Adrenal gland (tissue), 12 donors: Measurements from ENCODE around the gene SFN. TPM values are rescaled to one million over a fixed set of nuclear protein-coding genes. Genes with fewer than 3 reads are reported as not detected.

Source experiments
- DNase-seq, 7 donors: peaks; one replicate each; pipeline ENCODE4 v3.0.0-alpha.2; 2019 to 2020
- H3K27ac ChIP-seq, 5 donors: fragments of 200-600 bp; sonication (generic) in 4 of 5; 1 replicate in 3 of 5; 2 replicates in 2 of 5; pipeline versions ENCODE4 v1.5.1 to v1.8.0; 2016 to 2020; ENCODE audit warnings: mild to moderate bottlenecking in 1 of 5
- H3K27me3 ChIP-seq: fragments of 200-600 bp; 2 replicates; pipeline ENCODE4 v1.8.0; 2021
- H3K36me3 ChIP-seq, 2 donors: fragments of 200-600 bp; replicated peaks in 1 of 2; 1 replicate in 1 of 2; 2 replicates in 1 of 2; pipeline versions ENCODE4 v1.5.1 to v1.8.0; 2018 to 2022
- H3K4me1 ChIP-seq, 2 donors: fragments of 200-600 bp; replicated peaks in 1 of 2; 1 replicate in 1 of 2; 2 replicates in 1 of 2; pipeline versions ENCODE4 v1.5.1 to v1.8.0; 2018 to 2021
- H3K4me3 ChIP-seq, 4 donors: fragments of 200-600 bp; sonication (generic) in 3 of 4; one replicate each; pipeline ENCODE4 v1.5.1; 2016 to 2018
- H3K9me3 ChIP-seq, 3 donors: fragments of 200-600 bp; sonication (generic) in 1 of 3; replicated peaks in 1 of 3; 1 replicate in 2 of 3; 2 replicates in 1 of 3; pipeline versions ENCODE4 v1.5.1 to v1.8.0; 2016 to 2021
- POLR2A ChIP-seq, 2 donors: fragments of 450-650 bp; IDR thresholded peaks; one replicate each; pipeline ENCODE4 v1.6.1; 2017; ENCODE audit warnings: antibody characterized with exemption in 2 of 2, mild to moderate bottlenecking in 2 of 2, moderate library complexity in 1 of 2
- WGBS, 4 donors: extraction: QIAGEN DNeasy Blood & Tissue Kit in 2 of 4; methylation state at CpG; one replicate each; pipeline versions ENCODE4 v1.1.5 to v1.1.7; 2013 to 2017; 5-methylcytosine and 5-hydroxymethylcytosine counted together
- intact Hi-C, 2 donors: fragments of 100-400 bp; cut with DNase I; formaldehyde crosslinking; loops; one replicate each; pipeline versions ENCODE4 v1.14.1 to v1.15.0; 2022 to 2023
- polyA plus RNA-seq, 3 donors: library from polyadenylated mRNA; stranded (reverse); fragments of 200-250 nt in 2 of 3; fragments of 350-450 nt in 1 of 3; fragmentation: Illumina TruSeq in 1 of 3; extraction: RNeasy Lipid Tissue Mini Kit (QIAGEN cat#74804) in 1 of 3; gene quantifications; one replicate each; pipeline ENCODE4 v1.2.3, GENCODE V29; 2013 to 2014
- total RNA-seq, 9 donors: library from RNA; depleted of rRNA in 4 of 9; stranded (reverse); fragments of >200 nt in 4 of 9; fragments of 120-200 nt in 1 of 9; fragmentation: NEBNext Ultra II Directional in 1 of 9; extraction: Animal tissue kit (Norgen Biotek cat#: 25700) in 1 of 9; gene quantifications; one replicate each; pipeline versions ENCODE4 v1.1.0 to v1.2.4, GENCODE V29; 2013 to 2023
- TF ChIP-seq, protein P1 (sequence below), 6 experiments: fragments of 450-650 bp in 4 of 6; fragments of 200-600 bp in 2 of 6; sonication (generic) in 1 of 6; IDR thresholded peaks; 1 replicate in 5 of 6; 2 replicates in 1 of 6; pipeline versions ENCODE4 v1.5.1 to v1.8.0; 2016 to 2021; ENCODE audit warnings: antibody characterized with exemption in 6 of 6, mild to moderate bottlenecking in 2 of 6, moderate library complexity in 1 of 6
- donor health status: healthy with polysubstance abuse.
- donor health status: Bipolar disorder and iron deficiency.
- donor health status: DM: yes; HTN: yes; CAD: no.
- donor health status: DM: no; HTN: no; CAD: no.
- donor health status: DM: no; HTN: no; CAD: no.
- donor health status: DM: yes; HTN: yes; CAD: no.

The SFN gene
- total and polyA plus RNA-seq, 12 donors, result 0.06 to 1.1 (median 0.40) TPM; not detected in 4

GRCh38 chr1:26856181-26856580, 6.8 kb upstream of the SFN start:
- TF ChIP-seq, protein P1, sequence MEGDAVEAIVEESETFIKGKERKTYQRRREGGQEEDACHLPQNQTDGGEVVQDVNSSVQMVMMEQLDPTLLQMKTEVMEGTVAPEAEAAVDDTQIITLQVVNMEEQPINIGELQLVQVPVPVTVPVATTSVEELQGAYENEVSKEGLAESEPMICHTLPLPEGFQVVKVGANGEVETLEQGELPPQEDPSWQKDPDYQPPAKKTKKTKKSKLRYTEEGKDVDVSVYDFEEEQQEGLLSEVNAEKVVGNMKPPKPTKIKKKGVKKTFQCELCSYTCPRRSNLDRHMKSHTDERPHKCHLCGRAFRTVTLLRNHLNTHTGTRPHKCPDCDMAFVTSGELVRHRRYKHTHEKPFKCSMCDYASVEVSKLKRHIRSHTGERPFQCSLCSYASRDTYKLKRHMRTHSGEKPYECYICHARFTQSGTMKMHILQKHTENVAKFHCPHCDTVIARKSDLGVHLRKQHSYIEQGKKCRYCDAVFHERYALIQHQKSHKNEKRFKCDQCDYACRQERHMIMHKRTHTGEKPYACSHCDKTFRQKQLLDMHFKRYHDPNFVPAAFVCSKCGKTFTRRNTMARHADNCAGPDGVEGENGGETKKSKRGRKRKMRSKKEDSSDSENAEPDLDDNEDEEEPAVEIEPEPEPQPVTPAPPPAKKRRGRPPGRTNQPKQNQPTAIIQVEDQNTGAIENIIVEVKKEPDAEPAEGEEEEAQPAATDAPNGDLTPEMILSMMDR (IDR thresholded peaks at IDR 0.05), result no peak
- no peak for TF ChIP-seq POLR2A (IDR thresholded peaks at IDR 0.05)
- 90 to 96% (median 93%) methylated on average over 11 of the region's 11 CpGs for WGBS, 4 donors
- no peak for DNase-seq

GRCh38 chr1:26856604-26857469, 6.1 kb upstream of the SFN start:
- DNase-seq, result no peak
- TF ChIP-seq POLR2A (IDR thresholded peaks at IDR 0.05), result no peak
- TF ChIP-seq, protein P1 (IDR thresholded peaks at IDR 0.05), result no peak
- Histone ChIP-seq H3K27ac (no peak overlapping the region), H3K4me1 (no peaks in the 10 kb centered on the region), H3K9me3 (no peaks in the 10 kb centered on the region), H3K4me3 (no peak overlapping the region), H3K27me3 (no peaks in the 10 kb centered on the region), H3K36me3 (peaks cover 0 to 37% of the 10 kb centered on the region in 2 donors)
- intact Hi-C loops, result loop anchor here in 1 of 2 donors (2.0 kb wide), 1 partner anchor 20 kb away; no protein-coding TSS in a partner anchor
- 88 to 92% (median 90%) methylated on average over 20 to 21 of the region's 21 CpGs for WGBS, 4 donors

More at GRCh38 chr1:26856181-26856580, 6.8 kb upstream of the SFN start:
- H3K4me3 ChIP-seq, result no peak overlapping the region
- H3K9me3 ChIP-seq, result no peaks in the 10 kb centered on the region
- H3K27me3 ChIP-seq, result no peaks in the 10 kb centered on the region
- no peaks in the 10 kb centered on the region for H3K4me1 ChIP-seq
- peaks cover 0 to 44% of the 10 kb centered on the region in 2 donors for H3K36me3 ChIP-seq
- no peak overlapping the region for H3K27ac ChIP-seq
- intact Hi-C loops, result loop anchor here in 1 of 2 donors (2.0 kb wide), 1 partner anchor 21 kb away; no protein-coding TSS in a partner anchor

DNA sequence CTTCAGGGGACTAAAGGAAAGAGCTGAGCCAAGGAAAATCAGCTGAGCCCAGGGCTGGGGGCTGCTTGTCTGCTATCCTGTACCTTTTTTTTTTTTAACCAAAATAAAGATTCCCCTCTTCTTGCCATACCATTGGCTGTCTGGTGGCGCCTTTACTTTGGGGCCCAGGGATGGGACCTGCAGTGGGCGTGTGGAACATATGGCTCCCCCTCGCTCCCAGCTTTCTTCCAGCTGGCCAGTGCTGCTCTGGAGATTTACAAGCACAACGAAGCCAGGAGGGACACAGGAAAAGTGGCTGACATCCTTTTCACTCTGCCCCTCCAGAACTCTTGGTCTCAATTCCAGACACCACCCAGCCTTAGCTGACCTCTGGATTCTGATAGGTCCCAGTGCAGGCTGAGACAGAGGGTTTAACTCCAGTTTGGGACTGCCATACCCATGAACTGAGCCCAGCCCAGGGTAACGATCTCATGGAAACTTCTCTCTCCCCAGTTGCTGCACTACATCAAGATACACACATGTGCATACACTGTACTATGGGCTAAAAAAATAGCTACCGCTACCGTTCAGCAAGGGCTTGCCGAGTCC, 5.4 kb upstream of the SFN start:
- no peak for TF ChIP-seq POLR2A (IDR thresholded peaks at IDR 0.05)
- TF ChIP-seq, protein P1 (IDR thresholded peaks at IDR 0.05), result no peak

DNA sequence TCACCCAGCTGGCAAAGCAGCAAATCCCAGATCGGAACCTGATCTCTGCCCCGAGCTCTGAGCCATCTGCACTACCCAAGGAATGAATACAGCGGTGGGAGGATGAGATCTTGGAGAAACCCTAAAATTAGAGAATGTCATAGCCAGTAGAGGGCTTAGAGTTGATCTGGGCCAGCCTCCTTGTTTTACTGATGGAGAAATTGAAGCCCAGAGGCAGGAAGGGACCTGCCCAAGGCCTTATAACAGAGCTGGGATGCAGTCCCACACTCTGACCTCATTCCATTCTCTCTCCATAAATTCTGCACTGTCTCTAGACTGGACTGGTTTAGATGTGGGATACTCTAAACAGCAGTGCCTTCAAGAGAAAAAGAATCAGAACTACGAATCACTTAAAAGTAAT, 4.8 kb upstream of the SFN start:
- H3K9me3 ChIP-seq, result no peaks in the 10 kb centered on the region
- WGBS, 4 donors, result 55 to 77% (median 69%) methylated on average over 4 of the region's 4 CpGs
- intact Hi-C loops, result no loop called here
- TF ChIP-seq, protein P1 (IDR thresholded peaks at IDR 0.05), result no peak
- no peak for TF ChIP-seq POLR2A (IDR thresholded peaks at IDR 0.05)
- H3K4me3 ChIP-seq, result no peak overlapping the region
- H3K36me3 ChIP-seq, result peaks cover 0 to 25% of the 10 kb centered on the region in 2 donors
- H3K27me3 ChIP-seq, result no peaks in the 10 kb centered on the region
- DNase-seq, result no peak
- no peaks in the 10 kb centered on the region for H3K4me1 ChIP-seq
- H3K27ac ChIP-seq, result no peak overlapping the region

More for the DNA sequence above, 5.4 kb upstream of the SFN start:
- Histone ChIP-seq H3K27ac (no peak overlapping the region), H3K36me3 (peaks cover 0 to 30% of the 10 kb centered on the region in 2 donors), H3K4me1 (no peaks in the 10 kb centered on the region), H3K4me3 (no peak overlapping the region), H3K9me3 (no peaks in the 10 kb centered on the region), H3K27me3 (no peaks in the 10 kb centered on the region)
- WGBS, 4 donors, result 80 to 90% (median 84%) methylated on average over 8 of the region's 8 CpGs
- no peak for DNase-seq
- intact Hi-C loops, result loop anchor here in 1 of 2 donors (2.0 kb wide), 1 partner anchor 19 kb away; no protein-coding TSS in a partner anchor
